HCT116 (cell line): ENCODE data around the gene GAMT.

Experiments
- CEBPB ChIP-seq: IDR thresholded peaks from 2 replicates; pipeline ENCODE4 v1.6.1; 2012; ENCODE audit warnings: low read depth
- POLR2A ChIP-seq: IDR thresholded peaks from 2 replicates; pipeline ENCODE4 v1.7.0; 2011; ENCODE audit warnings: borderline replicate concordance; ENCODE audit not compliant: insufficient read depth, insufficient read length; ENCODE audit errors: extremely low read depth
- ZNF274 ChIP-seq: fragments of 200-500 bp; sonication (Bioruptor generic); IDR thresholded peaks from 2 replicates; pipeline ENCODE4 v1.6.1; 2014; ENCODE audit warnings: mild to moderate bottlenecking, low read depth, low read length, inconsistent platforms
- TF ChIP-seq, protein P1 (sequence below), 3 experiments: fragments of 200-600 bp in 1 of 3; sonication (generic) in 1 of 3; IDR thresholded peaks in 2 of 3; conservative IDR thresholded peaks in 1 of 3; 2 replicates each; pipeline ENCODE4 v1.5.1; 2012 to 2017; ENCODE audit warnings: low read depth in 2 of 3, low read length in 2 of 3, antibody characterized with exemption in 1 of 3, borderline replicate concordance in 1 of 3, control low read depth in 1 of 3, mild to moderate bottlenecking in 1 of 3, mixed read lengths in 1 of 3, mixed run types in 1 of 3, moderate library complexity in 1 of 3; ENCODE audit not compliant: insufficient read depth in 1 of 3

DNA sequence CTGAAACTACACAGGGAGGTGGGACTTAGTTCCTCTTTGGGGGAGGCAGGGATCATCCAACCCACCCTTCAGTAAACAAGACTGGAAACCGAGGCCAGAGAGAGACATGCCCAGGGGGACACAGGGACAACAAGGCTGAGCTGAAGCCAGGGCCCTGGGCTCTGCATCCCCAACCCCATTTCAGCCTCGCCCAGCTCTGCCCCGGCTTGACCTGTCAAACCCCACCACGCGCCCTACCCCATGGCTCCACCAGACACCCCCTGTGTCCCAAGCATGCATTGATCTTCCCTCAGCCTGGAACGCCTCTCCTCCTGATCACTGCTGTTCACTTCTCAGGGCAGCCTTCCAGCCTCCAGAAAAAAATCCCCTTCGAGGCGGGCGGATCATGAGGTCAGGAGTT is 46.6 kb upstream of the GAMT start:
- TF ChIP-seq, protein P1, sequence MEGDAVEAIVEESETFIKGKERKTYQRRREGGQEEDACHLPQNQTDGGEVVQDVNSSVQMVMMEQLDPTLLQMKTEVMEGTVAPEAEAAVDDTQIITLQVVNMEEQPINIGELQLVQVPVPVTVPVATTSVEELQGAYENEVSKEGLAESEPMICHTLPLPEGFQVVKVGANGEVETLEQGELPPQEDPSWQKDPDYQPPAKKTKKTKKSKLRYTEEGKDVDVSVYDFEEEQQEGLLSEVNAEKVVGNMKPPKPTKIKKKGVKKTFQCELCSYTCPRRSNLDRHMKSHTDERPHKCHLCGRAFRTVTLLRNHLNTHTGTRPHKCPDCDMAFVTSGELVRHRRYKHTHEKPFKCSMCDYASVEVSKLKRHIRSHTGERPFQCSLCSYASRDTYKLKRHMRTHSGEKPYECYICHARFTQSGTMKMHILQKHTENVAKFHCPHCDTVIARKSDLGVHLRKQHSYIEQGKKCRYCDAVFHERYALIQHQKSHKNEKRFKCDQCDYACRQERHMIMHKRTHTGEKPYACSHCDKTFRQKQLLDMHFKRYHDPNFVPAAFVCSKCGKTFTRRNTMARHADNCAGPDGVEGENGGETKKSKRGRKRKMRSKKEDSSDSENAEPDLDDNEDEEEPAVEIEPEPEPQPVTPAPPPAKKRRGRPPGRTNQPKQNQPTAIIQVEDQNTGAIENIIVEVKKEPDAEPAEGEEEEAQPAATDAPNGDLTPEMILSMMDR (IDR thresholded peaks at IDR 0.05 in 2 of 3, conservative IDR thresholded peaks at IDR 0.05 in 1 of 3; ENCODE audit: borderline replicate concordance in 1 of 3, insufficient read depth in 1 of 3, low read depth in 2 of 3, low read length in 2 of 3) = no peak
- TF ChIP-seq ZNF274 = no peak
- no peak for TF ChIP-seq POLR2A
- TF ChIP-seq CEBPB = no peak
